Natural killer cell (primary cell): Measurements from ENCODE around the gene TMEM115. TPM values are rescaled to one million over a fixed set of nuclear protein-coding genes. Genes with fewer than 3 reads are reported as not detected.

Experiments
- ATAC-seq, 3 donors: fragments of 150-1000 bp in 2 of 3; fragments of 200-7000 bp in 1 of 3; cut with Tn5 transposase; 1 replicate in 1 of 3; 2 replicates in 2 of 3; pipeline ENCODE4 v1.10.0; 2021; ENCODE audit warnings: mild to moderate bottlenecking in 2 of 3, moderate library complexity in 2 of 3
- DNase-seq, 2 donors: peaks; one replicate each; pipeline versions ENCODE4 v3.0.0 to v3.0.0-alpha.2; 2013 to 2021; ENCODE audit warnings: mixed read lengths in 1 of 2
- H3K27ac ChIP-seq: one replicate; pipeline ENCODE4 v1.5.1; 2013; ENCODE audit warnings: mild to moderate bottlenecking, low read length
- H3K27me3 ChIP-seq: one replicate; pipeline ENCODE4 v1.6.1; 2013; ENCODE audit warnings: low read length; ENCODE audit not compliant: control insufficient read depth, insufficient read depth
- H3K36me3 ChIP-seq: one replicate; pipeline ENCODE4 v1.6.1; 2013; ENCODE audit warnings: low read length; ENCODE audit not compliant: control insufficient read depth, insufficient read depth
- H3K4me1 ChIP-seq: one replicate; pipeline ENCODE4 v1.6.1; 2013; ENCODE audit warnings: low read length; ENCODE audit not compliant: control insufficient read depth, insufficient read depth
- H3K4me3 ChIP-seq: one replicate; pipeline ENCODE4 v1.5.1; 2013; ENCODE audit warnings: low read length
- H3K9me3 ChIP-seq: one replicate; pipeline ENCODE4 v1.6.1; 2013; ENCODE audit warnings: low read length; ENCODE audit not compliant: control insufficient read depth, insufficient read depth
- H3K27ac Mint-ChIP-seq, 2 donors: one replicate each; pipeline ENCODE4 v1.8.0; 2022; ENCODE audit warnings: mild to moderate bottlenecking in 2 of 2, mixed read lengths in 2 of 2, moderate library complexity in 1 of 2
- H3K27me3 Mint-ChIP-seq, 2 donors: one replicate each; pipeline ENCODE4 v1.8.0; 2022; ENCODE audit warnings: low read depth in 2 of 2, mixed read lengths in 2 of 2
- H3K36me3 Mint-ChIP-seq: one replicate; pipeline ENCODE4 v1.8.0; 2022; ENCODE audit warnings: mixed read lengths
- H3K4me1 Mint-ChIP-seq, 2 donors: one replicate each; pipeline ENCODE4 v1.8.0; 2022; ENCODE audit warnings: mixed read lengths in 2 of 2
- H3K4me3 Mint-ChIP-seq: one replicate; pipeline ENCODE4 v1.8.0; 2022; ENCODE audit warnings: mild to moderate bottlenecking, moderate library complexity, mixed read lengths
- H3K9me3 Mint-ChIP-seq, 2 donors: one replicate each; pipeline ENCODE4 v1.8.0; 2022; ENCODE audit warnings: mixed read lengths in 2 of 2
- CTCF ChIP-seq: fragments of 200-600 bp; IDR thresholded peaks from one replicate; pipeline ENCODE4 v1.8.0; 2022; ENCODE audit warnings: antibody characterized with exemption
- WGBS: methylation state at CpG from one replicate; pipeline ENCODE4 v1.1.7; 2013; ENCODE audit warnings: missing lambda C conversion rate; ENCODE audit not compliant: insufficient coverage; 5-methylcytosine and 5-hydroxymethylcytosine counted together
- intact Hi-C: fragments of 100-400 bp; cut with micrococcal nuclease; formaldehyde crosslinking; loops from one replicate; pipeline ENCODE4 v1.14.2; 2022
- total RNA-seq, 4 donors: library from RNA; stranded (reverse); fragments of 120-200 nt in 1 of 4; gene quantifications; one replicate each; pipeline versions ENCODE4 v1.2.3 to v1.2.4, GENCODE V29; 2013 to 2022

The TMEM115 gene
- total RNA-seq, 3 donors from 2014 or later (not counting 1 experiment from before 2014, with no cell fraction given): 15.3 to 24.3 (median 22.7) TPM

- Histone ChIP-seq H3K4me3 (no peak overlapping the region), H3K27me3 (no peaks in the 10 kb centered on the region), H3K27ac (peak overlapping the region; percentile 19), H3K9me3 (no peaks in the 10 kb centered on the region), H3K4me1 (peaks cover 87% of the 10 kb centered on the region), H3K36me3 (peaks cover 27% of the 10 kb centered on the region)
- peak; percentile 76 to 91 for DNase-seq
- peaks cover 43 to 80% of the 10 kb centered on the region in 2 donors for H3K4me1 Mint-ChIP-seq
- peak overlapping the region; percentile 77 for H3K4me3 Mint-ChIP-seq
- intact Hi-C loops: loop anchor here (1.0 kb wide), 3 partner anchors 195 to 264 kb away; partner anchors contain the start of gene CISH
- ATAC-seq: peak; percentile 20 to 49 (median 37)
- H3K27ac Mint-ChIP-seq: peak overlapping the region; percentile 57 to 70
- no peaks in the 10 kb centered on the region for H3K27me3 Mint-ChIP-seq
- 29% methylated on average over 13 of the region's 14 CpGs for WGBS
- peak; percentile 66 for TF ChIP-seq CTCF
- no peaks in the 10 kb centered on the region for H3K9me3 Mint-ChIP-seq
- H3K36me3 Mint-ChIP-seq: no peaks in the 10 kb centered on the region
Measured at GRCh38 chr3:50347187-50347813, 12.0 kb downstream of the TMEM115 start.

DNA sequence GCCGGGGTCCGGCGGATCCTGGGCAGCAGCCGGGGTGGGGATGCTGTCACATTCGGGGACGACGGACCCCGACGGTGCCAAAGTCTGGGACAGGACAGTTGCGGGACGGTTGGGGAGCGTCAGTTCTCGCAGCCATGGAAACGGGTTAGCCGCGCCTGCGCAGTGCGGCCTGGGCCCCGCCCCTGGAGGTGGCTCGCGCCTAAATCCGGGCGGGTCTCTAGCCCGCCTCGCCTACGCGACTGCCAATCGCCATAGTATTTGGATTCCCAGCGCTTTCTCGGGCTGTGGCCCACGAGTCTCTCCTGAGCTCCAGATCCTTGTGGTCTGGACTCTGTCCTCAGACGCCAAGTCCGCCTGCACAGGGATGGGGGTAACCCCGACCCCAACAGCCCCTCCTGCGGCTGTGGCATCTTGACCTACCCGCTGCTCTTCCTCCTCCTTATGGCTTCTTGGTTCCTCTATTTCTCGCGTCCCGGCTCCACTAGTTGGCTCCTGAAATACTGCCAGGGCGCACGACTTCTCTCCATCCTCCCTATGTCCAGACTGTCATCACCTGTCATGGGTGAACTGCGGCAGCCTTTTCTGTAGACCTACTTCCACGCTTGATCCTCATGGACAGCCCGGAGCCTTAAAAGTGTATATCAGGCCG is 13.6 kb downstream of the TMEM115 start, which contains the start of gene ZMYND10:
Gene ZMYND10, minus strand, starts transcription at position 147 of the 649 bp plus-strand sequence. CDS start 153 bp downstream, outside the sequence.
- Histone ChIP-seq H3K27me3 (no peaks in the 10 kb centered on the region), H3K9me3 (no peaks in the 10 kb centered on the region), H3K36me3 (peaks cover 23% of the 10 kb centered on the region), H3K27ac (no peak within 1 kb of the TSS), H3K4me1 (peaks cover 90% of the 10 kb centered on the region), H3K4me3 (peak within 1 kb of the TSS; percentile 11)
- Mint-ChIP-seq H3K9me3 (no peaks in the 10 kb centered on the region), H3K27me3 (no peaks in the 10 kb centered on the region), H3K36me3 (no peaks in the 10 kb centered on the region), H3K4me3 (peak within 1 kb of the TSS; percentile 82), H3K4me1 (peaks cover 39 to 88% of the 10 kb centered on the region in 2 donors), H3K27ac (peak within 1 kb of the TSS in 1 of 2 donors; percentile 73)
- TF ChIP-seq CTCF: no peak
- WGBS: 16% methylated on average over 45 of the region's 45 CpGs
- DNase-seq (peak; percentile 47 to 88), ATAC-seq (no peak)
- intact Hi-C loops: no loop called here

DNA sequence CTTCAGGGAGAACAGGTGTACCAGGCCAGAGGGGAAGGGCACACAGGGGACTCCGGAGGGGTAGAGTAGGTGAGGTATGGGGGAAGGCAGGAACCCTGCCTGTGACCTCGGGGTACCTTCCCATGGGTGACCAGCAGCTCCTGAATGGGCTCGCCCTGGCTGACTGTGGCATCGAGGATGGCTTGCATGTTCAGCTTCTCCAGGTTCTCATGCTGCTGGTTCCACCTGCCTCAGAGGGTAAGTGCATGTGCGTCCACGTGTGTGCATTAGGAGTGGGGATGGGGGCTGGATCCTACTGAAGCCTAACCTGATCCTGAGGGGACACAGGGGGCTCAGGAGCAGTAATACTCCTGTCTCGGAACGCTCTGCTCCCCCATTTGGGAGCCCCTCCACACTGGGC is 14.3 kb downstream of the TMEM115 start:
- no peak overlapping the region for H3K4me3 ChIP-seq
- 92% methylated on average over 8 of the region's 8 CpGs for WGBS
- no peak for TF ChIP-seq CTCF
- DNase-seq (no peak), ATAC-seq (no peak)
- Mint-ChIP-seq H3K9me3 (no peaks in the 10 kb centered on the region), H3K27me3 (no peaks in the 10 kb centered on the region), H3K36me3 (no peaks in the 10 kb centered on the region), H3K4me3 (peak overlapping the region; percentile 25), H3K27ac (no peak overlapping the region), H3K4me1 (peaks cover 32 to 84% of the 10 kb centered on the region in 2 donors)
- H3K4me1 ChIP-seq: peaks cover 85% of the 10 kb centered on the region
- no peaks in the 10 kb centered on the region for H3K27me3 ChIP-seq
- no peak overlapping the region for H3K27ac ChIP-seq
- H3K36me3 ChIP-seq: peaks cover 23% of the 10 kb centered on the region
- intact Hi-C loops: no loop called here
- H3K9me3 ChIP-seq: no peaks in the 10 kb centered on the region
